ENCODE results near the gene NCAPD2. TPM values are rescaled to one million over a fixed set of nuclear protein-coding genes. Genes with fewer than 3 reads are reported as not detected.

NCAPD2 gene
- total RNA-seq, 6 experiments from 2014 or later = 42.2 to 75.9 (median 65.4) TPM

- no peak for TF ChIP-seq CTCF (IDR thresholded peaks at IDR 0.05)
- H3K4me3 Mint-ChIP-seq = peak overlapping the region; percentile 20; the same call in 1 of the 2 replicates
- no peak overlapping the region for H3K27ac Mint-ChIP-seq
- no peaks in the 10 kb centered on the region for H3K9me3 Mint-ChIP-seq
- peaks cover 64% of the 10 kb centered on the region for H3K4me1 Mint-ChIP-seq (ENCODE audit: low read depth)
- H3K27me3 Mint-ChIP-seq (ENCODE audit: insufficient read depth) = peaks cover 2% of the 10 kb centered on the region; the same call in 1 of the 2 replicates
- DNase-seq = no peak
- peaks cover 36% of the 10 kb centered on the region for H3K36me3 Mint-ChIP-seq (ENCODE audit: low read depth)
Observed at GRCh38 chr12:6546016-6546415, 52.1 kb downstream of the NCAPD2 start.

GRCh38 chr12:6547566-6547965 lies 53.7 kb downstream of the NCAPD2 start:
- H3K27ac Mint-ChIP-seq = peak overlapping the region; percentile 93
- H3K27me3 Mint-ChIP-seq (ENCODE audit: insufficient read depth) = peaks cover 2% of the 10 kb centered on the region; the same call in 1 of the 2 replicates
- H3K4me3 Mint-ChIP-seq = peak overlapping the region; percentile 83
- H3K36me3 Mint-ChIP-seq (ENCODE audit: low read depth) = peaks cover 36% of the 10 kb centered on the region
- H3K4me1 Mint-ChIP-seq (ENCODE audit: low read depth) = peaks cover 64% of the 10 kb centered on the region
- no peaks in the 10 kb centered on the region for H3K9me3 Mint-ChIP-seq
- no peak for DNase-seq
- TF ChIP-seq CTCF (IDR thresholded peaks at IDR 0.05) = no peak

GRCh38 chr12:6547987-6548386 lies 54.1 kb downstream of the NCAPD2 start:
- H3K4me3 Mint-ChIP-seq = peak overlapping the region; percentile 83

GRCh38 chr12:6548556-6548955 lies 54.7 kb downstream of the NCAPD2 start:
- Mint-ChIP-seq H3K27ac (peak overlapping the region; percentile 93), H3K9me3 (no peaks in the 10 kb centered on the region), H3K27me3 (ENCODE audit: insufficient read depth) (peaks cover 2% of the 10 kb centered on the region; the same call in 1 of the 2 replicates), H3K4me3 (peak overlapping the region; percentile 83), H3K36me3 (ENCODE audit: low read depth) (peaks cover 36% of the 10 kb centered on the region), H3K4me1 (ENCODE audit: low read depth) (peaks cover 71% of the 10 kb centered on the region)
- DNase-seq = no peak
- TF ChIP-seq CTCF (IDR thresholded peaks at IDR 0.05) = no peak

More at GRCh38 chr12:6547987-6548386, 54.1 kb downstream of the NCAPD2 start:
- peak; percentile 81 for DNase-seq
- Mint-ChIP-seq H3K27me3 (ENCODE audit: insufficient read depth) (peaks cover 2% of the 10 kb centered on the region; the same call in 1 of the 2 replicates), H3K27ac (peak overlapping the region; percentile 93), H3K4me1 (ENCODE audit: low read depth) (peaks cover 66% of the 10 kb centered on the region), H3K9me3 (no peaks in the 10 kb centered on the region), H3K36me3 (ENCODE audit: low read depth) (peaks cover 36% of the 10 kb centered on the region)
- TF ChIP-seq CTCF (IDR thresholded peaks at IDR 0.05) = no peak

GRCh38 chr12:6548966-6549683 lies 55.2 kb downstream of the NCAPD2 start:
- H3K27ac Mint-ChIP-seq = peak overlapping the region; percentile 93
- peaks cover 77% of the 10 kb centered on the region for H3K4me1 Mint-ChIP-seq (ENCODE audit: low read depth)
- DNase-seq = peak; percentile 77
- no peaks in the 10 kb centered on the region for H3K9me3 Mint-ChIP-seq
- H3K36me3 Mint-ChIP-seq (ENCODE audit: low read depth) = peaks cover 36% of the 10 kb centered on the region
- H3K27me3 Mint-ChIP-seq (ENCODE audit: insufficient read depth) = peaks cover 2% of the 10 kb centered on the region; the same call in 1 of the 2 replicates
- no peak for TF ChIP-seq CTCF (IDR thresholded peaks at IDR 0.05)
- peak overlapping the region; percentile 73 for H3K4me3 Mint-ChIP-seq

Measured in HFFc6 (cell line).